GM23248 (cell line): Measurements from ENCODE around the gene NSUN7. TPM values are rescaled to one million over a fixed set of nuclear protein-coding genes. Genes with fewer than 3 reads are reported as not detected.

Experiments
- DNase-seq: peaks from one replicate; pipeline ENCODE4 v3.0.0-alpha.2; 2015
- H2AFZ ChIP-seq: fragments of 200-600 bp; sonication (generic); 2 replicates; pipeline ENCODE4 v1.6.1; 2016; ENCODE audit warnings: antibody characterized with exemption
- H3F3A ChIP-seq: fragments of 200-600 bp; sonication (generic); 2 replicates; pipeline ENCODE4 v1.6.1; 2016; ENCODE audit warnings: mild to moderate bottlenecking, antibody characterized with exemption, mixed run types; ENCODE audit not compliant: insufficient read depth
- H3K27ac ChIP-seq: fragments of 200-600 bp; sonication (generic); 2 replicates; pipeline ENCODE4 v1.5.1; 2016; ENCODE audit warnings: mild to moderate bottlenecking
- H3K27me3 ChIP-seq: fragments of 200-600 bp; sonication (generic); replicated peaks from 2 replicates; pipeline ENCODE4 v1.6.1; 2016; ENCODE audit warnings: mild to moderate bottlenecking; ENCODE audit not compliant: insufficient read depth
- H3K36me3 ChIP-seq: fragments of 200-600 bp; sonication (generic); 2 replicates; pipeline ENCODE4 v1.6.1; 2016; ENCODE audit warnings: low read depth, mild to moderate bottlenecking
- H3K4me1 ChIP-seq: fragments of 200-600 bp; sonication (generic); 2 replicates; pipeline ENCODE4 v1.6.1; 2016; ENCODE audit warnings: mild to moderate bottlenecking; ENCODE audit not compliant: insufficient read depth
- H3K4me2 ChIP-seq: fragments of 200-600 bp; sonication (generic); one replicate; pipeline ENCODE4 v1.6.1; 2016; ENCODE audit warnings: mild to moderate bottlenecking; ENCODE audit not compliant: unreplicated experiment
- H3K4me3 ChIP-seq: fragments of 200-600 bp; sonication (generic); 2 replicates; pipeline ENCODE4 v1.5.1; 2016; ENCODE audit warnings: mild to moderate bottlenecking
- H3K79me2 ChIP-seq: fragments of 200-600 bp; sonication (generic); 2 replicates; pipeline ENCODE4 v1.6.1; 2016; ENCODE audit warnings: mild to moderate bottlenecking; ENCODE audit not compliant: insufficient read depth
- H3K9ac ChIP-seq: fragments of 200-600 bp; sonication (generic); 2 replicates; pipeline ENCODE4 v1.6.1; 2016; ENCODE audit warnings: mild to moderate bottlenecking
- H3K9me2 ChIP-seq: fragments of 200-600 bp; sonication (generic); 2 replicates; pipeline ENCODE4 v1.6.1; 2016; ENCODE audit warnings: mixed run types, mild to moderate bottlenecking, moderate library complexity; ENCODE audit not compliant: insufficient read depth
- H3K9me3 ChIP-seq: fragments of 200-600 bp; sonication (generic); one replicate; pipeline ENCODE4 v1.6.1; 2017; ENCODE audit warnings: low read depth
- H4K20me1 ChIP-seq: fragments of 200-600 bp; sonication (generic); 2 replicates; pipeline ENCODE4 v1.6.0; 2016; ENCODE audit not compliant: insufficient read depth
- EZH2 ChIP-seq: fragments of 200-600 bp; sonication (generic); IDR thresholded peaks from 2 replicates; pipeline ENCODE4 v1.6.1; 2018; ENCODE audit warnings: antibody characterized with exemption, mild to moderate bottlenecking; ENCODE audit not compliant: insufficient read depth, poor library complexity, severe bottlenecking
- EZH2phosphoT487 ChIP-seq: fragments of 200-600 bp; sonication (generic); IDR thresholded peaks from 2 replicates; pipeline ENCODE4 v1.6.1; 2018; ENCODE audit warnings: antibody characterized with exemption, moderate library complexity, mild to moderate bottlenecking, low read depth; ENCODE audit not compliant: insufficient read depth
- WGBS, 2 experiments: methylation state at CpG; one replicate each; pipeline ENCODE4 v1.1.6; 2015 to 2017; ENCODE audit warnings: low lambda C conversion rate in 2 of 2, low coverage in 1 of 2; ENCODE audit errors: missing lambda C conversion rate in 2 of 2; 5-methylcytosine and 5-hydroxymethylcytosine counted together
- in situ Hi-C: fragments of 300-500 bp; cut with MboI; formaldehyde crosslinking; loops from 2 replicates; pipeline ENCODE4 v1.15.0; 2020
- polyA plus RNA-seq: library from polyadenylated mRNA; unstranded; fragments of >200 nt; fragmentation: Nextera tagmentation; extraction: Ambion mirVana; gene quantifications from 2 replicates; pipeline ENCODE4 v1.2.1, GENCODE V29; 2016
- total RNA-seq: library from RNA; depleted of rRNA; stranded (reverse); fragments of >200 nt; shearing (Covaris generic); gene quantifications from 2 replicates; pipeline ENCODE4 v1.2.3, GENCODE V29; 2014; rRNA removed

Gene NSUN7, protein sequence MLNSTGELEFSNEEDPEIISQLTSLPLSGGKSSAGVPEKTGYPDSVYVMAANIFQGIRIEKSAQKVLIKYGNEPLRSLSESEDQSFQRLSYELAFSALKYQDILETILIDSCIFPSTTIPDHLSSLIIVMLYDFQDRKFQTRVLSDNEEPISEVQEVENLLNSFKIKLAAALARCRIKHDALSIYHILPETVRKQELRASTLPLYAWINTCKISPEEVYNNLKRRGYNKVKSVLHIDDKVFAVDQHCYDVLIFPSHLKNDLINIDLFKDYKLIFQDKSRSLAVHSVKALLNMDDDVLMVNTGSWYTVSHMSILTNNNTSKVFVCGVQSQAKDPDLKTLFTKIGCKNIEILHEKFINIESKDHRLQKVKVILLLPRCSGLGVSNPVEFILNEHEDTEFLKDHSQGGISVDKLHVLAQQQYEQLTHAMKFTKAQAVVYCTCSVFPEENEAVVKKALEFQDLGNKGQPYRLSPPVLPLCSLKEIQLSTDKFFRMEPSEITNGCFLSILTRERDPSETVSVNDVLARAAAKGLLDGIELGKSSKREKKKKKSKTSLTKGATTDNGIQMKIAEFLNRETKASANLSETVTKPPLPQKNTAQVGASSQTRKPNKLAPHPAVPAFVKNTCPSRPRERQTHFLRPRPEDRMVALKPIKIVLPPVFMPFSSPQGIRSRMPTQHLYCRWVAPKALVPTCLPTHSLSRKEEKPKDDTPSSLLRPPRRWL
- not detected in 2 replicates for total RNA-seq
- 0.05 and 0.10 TPM in 2 replicates for polyA plus RNA-seq

DNA sequence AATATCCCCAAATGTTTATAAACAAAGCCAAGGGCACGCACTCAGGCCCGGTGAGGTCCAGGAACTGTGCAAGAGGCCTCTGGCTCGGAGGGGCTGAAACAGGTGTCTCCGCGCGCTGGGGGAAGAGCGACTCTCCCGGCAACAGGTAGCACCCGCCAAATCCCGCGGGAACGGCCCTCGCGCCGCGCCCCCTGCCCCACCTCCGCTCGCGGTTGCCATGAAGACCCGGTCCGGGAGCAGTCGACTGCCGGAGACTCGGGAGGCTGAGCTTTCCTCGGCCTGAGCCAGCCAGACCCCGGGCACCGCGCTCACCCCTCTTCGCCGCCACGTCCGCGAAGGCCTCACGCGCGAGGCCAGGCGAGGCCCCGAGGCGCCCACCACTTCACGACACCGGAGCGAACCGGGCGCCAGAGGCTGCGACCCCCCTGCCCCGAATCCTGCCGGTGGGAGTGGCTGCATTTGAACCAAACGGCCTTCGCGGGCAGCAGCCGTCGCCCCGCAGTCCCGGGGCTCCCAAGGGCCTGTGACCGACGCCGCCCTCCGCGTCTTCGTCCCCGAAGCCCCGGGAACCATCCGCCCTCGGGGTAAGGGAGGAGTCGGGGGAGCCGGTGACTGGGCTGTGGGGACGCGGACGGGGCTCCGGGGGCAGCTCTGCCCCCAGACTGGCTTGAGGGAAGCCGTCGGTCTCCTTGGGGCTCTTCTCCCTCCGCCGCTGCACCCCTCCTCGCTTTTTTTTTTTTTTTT, at the start of gene NSUN7:
Gene NSUN7 (plus strand): TSS at position 239 of the 744 bp plus-strand sequence. CDS start 739 bp downstream, outside the sequence.
- Histone ChIP-seq H3K4me1 (no peaks in the 10 kb centered on the region), H3F3A (no peaks in the 10 kb centered on the region), H3K4me2 (peak within 1 kb of the TSS; percentile 72), H3K9me2 (no peaks in the 10 kb centered on the region), H2AFZ (peak within 1 kb of the TSS; percentile 82), H3K36me3 (no peaks in the 10 kb centered on the region), H3K27ac (no peak within 1 kb of the TSS), H3K4me3 (peak within 1 kb of the TSS; percentile 64), H3K27me3 (peaks cover 31% of the 10 kb centered on the region), H4K20me1 (no peaks in the 10 kb centered on the region), H3K79me2 (no peaks in the 10 kb centered on the region), H3K9ac (peak within 1 kb of the TSS; percentile 20; the same call in 1 of the 2 replicates), H3K9me3 (no peaks in the 10 kb centered on the region)
- TF ChIP-seq EZH2phosphoT487 (no peak), EZH2 (no peak)
- peak; percentile 38 for DNase-seq
- in situ Hi-C loops: loop anchor here (25.0 kb wide), 1 partner anchor 113 kb away; the partner anchor contains the start of gene RBM47
- WGBS, 2 experiments: 2 to 4% methylated on average over 63 to 67 of the region's 75 CpGs

DNA sequence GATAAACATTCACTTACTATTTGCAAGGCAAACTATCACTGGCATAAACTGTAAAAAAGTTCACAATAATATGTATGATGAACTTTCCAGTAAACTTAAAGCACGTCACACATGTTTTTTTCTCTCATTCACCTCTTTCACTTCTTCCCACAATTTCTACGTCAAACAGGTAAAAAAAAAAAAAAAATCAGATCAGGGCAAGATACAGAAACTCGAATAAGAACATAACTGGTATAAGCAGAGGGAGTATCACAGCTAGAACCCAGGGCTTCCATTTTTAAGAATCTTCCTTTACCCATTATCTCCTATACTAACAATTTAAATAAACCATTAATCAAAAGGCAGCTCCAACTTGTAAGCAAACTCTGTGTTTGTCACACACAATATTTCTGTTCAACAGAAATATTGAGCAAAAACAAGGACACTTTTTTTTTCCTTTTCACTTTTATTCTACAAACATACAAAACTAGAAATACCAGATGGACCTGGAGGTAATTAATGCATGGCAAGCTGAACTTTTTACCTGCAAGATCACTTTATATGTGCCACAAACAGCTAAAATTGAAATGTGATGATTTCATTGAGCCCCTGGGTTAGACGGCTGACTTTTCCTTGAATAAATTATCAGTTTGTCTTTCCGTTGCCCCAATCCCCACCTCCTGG, 47.5 kb upstream of the NSUN7 start:
- DNase-seq: no peak
- Histone ChIP-seq H3K4me3 (no peak overlapping the region), H4K20me1 (no peaks in the 10 kb centered on the region), H3K79me2 (no peaks in the 10 kb centered on the region), H3K27ac (no peak overlapping the region), H3F3A (no peaks in the 10 kb centered on the region), H3K9me3 (no peaks in the 10 kb centered on the region), H3K9me2 (no peaks in the 10 kb centered on the region), H3K4me1 (0 out of 2 replicates have a peak, but pooled peaks cover 6% of the 10 kb centered on the region), H3K27me3 (no peaks in the 10 kb centered on the region), H3K36me3 (no peaks in the 10 kb centered on the region), H2AFZ (no peak overlapping the region), H3K4me2 (no peak overlapping the region), H3K9ac (no peak overlapping the region)
- 61 to 71% methylated on average over 5 of the region's 5 CpGs for WGBS, 2 experiments
- no peak for TF ChIP-seq EZH2
- TF ChIP-seq EZH2phosphoT487: no peak
- in situ Hi-C loops: loop anchor here (25.0 kb wide), 1 partner anchor 540 kb away; no protein-coding TSS in a partner anchor

DNA sequence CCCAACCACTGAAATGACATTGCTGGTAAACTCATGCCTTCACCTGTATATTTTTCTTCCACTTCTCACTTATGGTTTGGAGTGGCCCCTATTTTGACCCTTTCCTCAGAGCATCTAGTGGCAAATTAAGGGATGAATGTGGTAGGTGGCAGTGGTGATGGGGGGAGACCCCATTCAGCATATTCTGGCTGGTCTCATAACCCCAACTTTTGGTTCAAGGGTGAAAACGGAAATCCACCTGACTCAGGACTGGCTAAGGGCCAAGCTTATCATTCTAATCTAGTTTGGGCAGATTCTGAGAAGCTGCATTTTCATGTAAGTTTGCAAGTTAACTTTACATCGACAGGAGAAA, 47.0 kb upstream of the NSUN7 start:
- H3K9me2 ChIP-seq: no peaks in the 10 kb centered on the region
- in situ Hi-C loops: loop anchor here (25.0 kb wide), 1 partner anchor 540 kb away; no protein-coding TSS in a partner anchor
- H3F3A ChIP-seq: no peaks in the 10 kb centered on the region
- no peaks in the 10 kb centered on the region for H3K79me2 ChIP-seq
- H3K4me1 ChIP-seq: 0 out of 2 replicates have a peak, but pooled peaks cover 6% of the 10 kb centered on the region
- no peaks in the 10 kb centered on the region for H3K9me3 ChIP-seq
- H3K27me3 ChIP-seq: no peaks in the 10 kb centered on the region
- WGBS, 2 experiments: 54 to 58% methylated on average over 2 of the region's 2 CpGs
- no peak for TF ChIP-seq EZH2phosphoT487
- TF ChIP-seq EZH2: no peak
- no peak overlapping the region for H3K4me3 ChIP-seq
- H2AFZ ChIP-seq: no peak overlapping the region
- no peak for DNase-seq
- H4K20me1 ChIP-seq: no peaks in the 10 kb centered on the region
- no peak overlapping the region for H3K27ac ChIP-seq
- H3K9ac ChIP-seq: no peak overlapping the region
- H3K36me3 ChIP-seq: no peaks in the 10 kb centered on the region
- no peak overlapping the region for H3K4me2 ChIP-seq
